ENCODE data around the gene CDR2L.

- TF ChIP-seq SP1 (IDR thresholded peaks at IDR 0.05) (no peak), FOXA1 (IDR thresholded peaks at IDR 0.05) (no peak), L3MBTL2 (conservative IDR thresholded peaks at IDR 0.05) (peak; percentile 94), PKNOX1 (IDR thresholded peaks at IDR 0.05) (no peak)
Measured at GRCh38 chr17:75034236-75034908, 46.9 kb downstream of the CDR2L start.
